Measurements from ENCODE around the gene FMC1.

DNA sequence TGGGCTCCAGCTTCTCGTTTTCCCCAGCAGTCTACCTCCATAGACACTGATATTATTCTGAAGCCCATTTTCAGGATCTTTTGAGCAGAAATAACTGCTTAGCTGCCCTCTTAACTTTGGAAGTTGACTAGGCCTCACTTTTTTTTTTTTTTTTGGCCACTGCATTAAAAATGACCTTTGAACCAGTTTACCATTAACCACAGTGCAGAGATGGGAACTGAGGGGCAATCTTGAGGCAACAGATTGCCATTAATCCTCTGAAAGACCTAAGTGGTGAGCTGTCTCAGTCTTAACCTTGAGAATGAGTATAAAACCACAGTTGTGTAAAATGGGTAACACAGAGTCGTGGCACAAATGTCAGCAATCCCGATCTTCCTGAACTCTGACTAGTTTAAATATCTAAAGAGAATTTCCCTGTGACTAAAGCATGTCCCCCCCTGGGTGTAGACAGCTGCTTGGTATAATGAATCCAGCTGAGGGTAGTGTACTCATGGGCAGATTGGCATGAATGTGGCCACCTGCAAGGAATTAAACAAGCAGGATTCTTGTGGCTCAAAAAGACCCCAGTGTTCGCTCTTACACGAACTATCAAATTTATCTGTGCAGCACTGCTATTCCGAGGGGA lies 46.1 kb upstream of the FMC1 start:
- TF ChIP-seq CTCF (IDR thresholded peaks at IDR 0.05; ENCODE audit: poor library complexity): no peak
- TF ChIP-seq EZH2phosphoT487 (IDR thresholded peaks at IDR 0.05; ENCODE audit: low read depth, severe bottlenecking, unreplicated experiment): no peak
- no peak for TF ChIP-seq EZH2 (IDR thresholded peaks at IDR 0.05; ENCODE audit: borderline replicate concordance)
